ENCODE results near the gene ZNF211. TPM values are rescaled to one million over a fixed set of nuclear protein-coding genes. Genes with fewer than 3 reads are reported as not detected.

ZNF211 gene
- total and polyA plus RNA-seq, 9 of the 15 experiments (the other 6 are each of a cell fraction or from before 2014, with no cell fraction given): 1.3 to 11.6 (median 4.5) TPM

DNA sequence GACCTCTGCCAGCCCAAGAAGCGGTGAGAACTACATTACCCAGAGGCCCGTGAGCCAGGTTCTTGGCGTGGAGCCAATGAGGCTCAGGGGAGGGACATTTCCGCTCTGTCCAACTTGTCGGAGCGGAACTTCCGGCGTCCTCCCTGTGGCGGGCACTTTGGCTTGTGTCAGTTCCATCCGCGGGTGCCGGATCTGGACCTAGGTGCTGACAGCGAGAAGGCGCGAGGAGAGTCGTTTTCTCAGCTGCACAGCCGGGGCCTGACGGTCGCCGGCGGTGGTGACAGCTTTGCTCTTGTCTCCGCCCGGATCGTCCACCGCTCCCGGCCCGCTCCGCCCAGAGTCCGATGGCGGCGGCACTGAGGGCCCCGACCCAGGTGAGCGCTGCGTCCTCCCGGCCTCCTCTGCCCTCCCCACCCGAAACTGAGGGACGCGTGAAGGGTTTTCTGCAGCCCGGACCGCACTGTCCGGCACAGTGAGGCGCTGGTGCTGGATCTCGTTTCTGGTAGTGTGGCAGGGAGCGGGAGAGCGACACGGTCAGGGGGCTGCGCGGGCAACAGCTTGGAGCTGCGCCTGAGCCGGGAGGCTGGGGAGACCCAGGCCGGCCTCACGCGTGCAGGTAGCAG lies 33.1 kb upstream of the ZNF211 start, which contains the start of gene ZNF530 (continued):
- TF ChIP-seq, protein P1, sequence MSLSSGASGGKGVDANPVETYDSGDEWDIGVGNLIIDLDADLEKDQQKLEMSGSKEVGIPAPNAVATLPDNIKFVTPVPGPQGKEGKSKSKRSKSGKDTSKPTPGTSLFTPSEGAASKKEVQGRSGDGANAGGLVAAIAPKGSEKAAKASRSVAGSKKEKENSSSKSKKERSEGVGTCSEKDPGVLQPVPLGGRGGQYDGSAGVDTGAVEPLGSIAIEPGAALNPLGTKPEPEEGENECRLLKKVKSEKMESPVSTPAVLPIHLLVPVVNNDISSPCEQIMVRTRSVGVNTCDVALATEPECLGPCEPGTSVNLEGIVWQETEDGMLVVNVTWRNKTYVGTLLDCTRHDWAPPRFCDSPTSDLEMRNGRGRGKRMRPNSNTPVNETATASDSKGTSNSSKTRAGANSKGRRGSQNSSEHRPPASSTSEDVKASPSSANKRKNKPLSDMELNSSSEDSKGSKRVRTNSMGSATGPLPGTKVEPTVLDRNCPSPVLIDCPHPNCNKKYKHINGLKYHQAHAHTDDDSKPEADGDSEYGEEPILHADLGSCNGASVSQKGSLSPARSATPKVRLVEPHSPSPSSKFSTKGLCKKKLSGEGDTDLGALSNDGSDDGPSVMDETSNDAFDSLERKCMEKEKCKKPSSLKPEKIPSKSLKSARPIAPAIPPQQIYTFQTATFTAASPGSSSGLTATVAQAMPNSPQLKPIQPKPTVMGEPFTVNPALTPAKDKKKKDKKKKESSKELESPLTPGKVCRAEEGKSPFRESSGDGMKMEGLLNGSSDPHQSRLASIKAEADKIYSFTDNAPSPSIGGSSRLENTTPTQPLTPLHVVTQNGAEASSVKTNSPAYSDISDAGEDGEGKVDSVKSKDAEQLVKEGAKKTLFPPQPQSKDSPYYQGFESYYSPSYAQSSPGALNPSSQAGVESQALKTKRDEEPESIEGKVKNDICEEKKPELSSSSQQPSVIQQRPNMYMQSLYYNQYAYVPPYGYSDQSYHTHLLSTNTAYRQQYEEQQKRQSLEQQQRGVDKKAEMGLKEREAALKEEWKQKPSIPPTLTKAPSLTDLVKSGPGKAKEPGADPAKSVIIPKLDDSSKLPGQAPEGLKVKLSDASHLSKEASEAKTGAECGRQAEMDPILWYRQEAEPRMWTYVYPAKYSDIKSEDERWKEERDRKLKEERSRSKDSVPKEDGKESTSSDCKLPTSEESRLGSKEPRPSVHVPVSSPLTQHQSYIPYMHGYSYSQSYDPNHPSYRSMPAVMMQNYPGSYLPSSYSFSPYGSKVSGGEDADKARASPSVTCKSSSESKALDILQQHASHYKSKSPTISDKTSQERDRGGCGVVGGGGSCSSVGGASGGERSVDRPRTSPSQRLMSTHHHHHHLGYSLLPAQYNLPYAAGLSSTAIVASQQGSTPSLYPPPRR (CRISPR knock-in tag; IDR thresholded peaks at IDR 0.05; ENCODE audit: borderline replicate concordance): no peak
- TF ChIP-seq RAD51 (IDR thresholded peaks at IDR 0.05; ENCODE audit: borderline replicate concordance, low read depth) (no peak), SRF (CRISPR knock-in tag; IDR thresholded peaks at IDR 0.05) (no peak), ZBTB17 (CRISPR knock-in tag; IDR thresholded peaks at IDR 0.05) (no peak), ZFP30 (CRISPR knock-in tag; IDR thresholded peaks at IDR 0.05; ENCODE audit: borderline replicate concordance) (no peak), HDGF (IDR thresholded peaks at IDR 0.05) (no peak), MCM2 (IDR thresholded peaks at IDR 0.05; ENCODE audit: low read depth) (no peak), RAD21 (CRISPR knock-in tag; conservative IDR thresholded peaks at IDR 0.05 in 1 of 2, IDR thresholded peaks at IDR 0.05 in 1 of 2) (peak in 1 of 2 experiments; percentile 23; a peak in 2 of 4 replicates), NCOA2 (IDR thresholded peaks at IDR 0.05; ENCODE audit: partially characterized antibody in 2 of 2) (no peak), ZNF561 (CRISPR knock-in tag; conservative IDR thresholded peaks at IDR 0.05) (no peak), ZSCAN29 (IDR thresholded peaks at IDR 0.05) (no peak), POLR2A (conservative IDR thresholded peaks at IDR 0.05) (peak; percentile 67; the same call in 1 of the 2 replicates), ZNF445 (CRISPR knock-in tag; IDR thresholded peaks at IDR 0.05; ENCODE audit: low read depth) (no peak), MYBL2 (IDR thresholded peaks at IDR 0.05; ENCODE audit: low read depth) (no peak), MYBL2 (CRISPR knock-in tag; IDR thresholded peaks at IDR 0.05; ENCODE audit: borderline replicate concordance) (no peak), NFATC3 (IDR thresholded peaks at IDR 0.05) (no peak)
- TF ChIP-seq, protein P2, sequence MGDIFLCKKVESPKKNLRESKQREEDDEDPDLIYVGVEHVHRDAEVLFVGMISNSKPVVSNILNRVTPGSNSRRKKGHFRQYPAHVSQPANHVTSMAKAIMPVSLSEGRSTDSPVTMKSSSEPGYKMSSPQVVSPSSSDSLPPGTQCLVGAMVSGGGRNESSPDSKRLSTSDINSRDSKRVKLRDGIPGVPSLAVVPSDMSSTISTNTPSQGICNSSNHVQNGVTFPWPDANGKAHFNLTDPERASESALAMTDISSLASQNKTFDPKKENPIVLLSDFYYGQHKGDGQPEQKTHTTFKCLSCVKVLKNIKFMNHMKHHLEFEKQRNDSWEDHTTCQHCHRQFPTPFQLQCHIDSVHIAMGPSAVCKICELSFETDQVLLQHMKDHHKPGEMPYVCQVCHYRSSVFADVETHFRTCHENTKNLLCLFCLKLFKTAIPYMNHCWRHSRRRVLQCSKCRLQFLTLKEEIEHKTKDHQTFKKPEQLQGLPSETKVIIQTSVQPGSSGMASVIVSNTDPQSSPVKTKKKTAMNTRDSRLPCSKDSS (IDR thresholded peaks at IDR 0.05; ENCODE audit: low read depth, partially characterized antibody): no peak

Data from K562 (cell line).